OCI-LY7 (cell line): ENCODE results near the gene SECTM1.

Source experiments
- CTCF ChIP-seq: fragments of 200-600 bp; sonication (generic); conservative IDR thresholded peaks from 2 replicates; pipeline ENCODE4 v1.5.1; 2014; ENCODE audit warnings: mild to moderate bottlenecking, antibody characterized with exemption, low read length, moderate library complexity, mixed read lengths
- EZH2phosphoT487 ChIP-seq: fragments of 200-600 bp; sonication (generic); IDR thresholded peaks from 2 replicates; pipeline ENCODE4 v1.6.1; 2018; ENCODE audit warnings: low read depth, borderline replicate concordance, mild to moderate bottlenecking, mixed run types, antibody characterized with exemption, low read length, moderate library complexity, mixed read lengths

GRCh38 chr17:82330322-82331239 lies 3.0 kb downstream of the SECTM1 start:
- no peak for TF ChIP-seq CTCF
- TF ChIP-seq EZH2phosphoT487: no peak
